KMS-11 (cell line): ENCODE measurements around the gene NDUFAF3.

Source experiments
- H2AFZ ChIP-seq: fragments of 200-600 bp; sonication (generic); 2 replicates; pipeline ENCODE4 v1.6.1; 2016; ENCODE audit warnings: antibody characterized with exemption, mixed run types, low read depth
- H3K27ac ChIP-seq: fragments of 200-600 bp; sonication (generic); 2 replicates; pipeline ENCODE4 v1.6.1; 2016; ENCODE audit warnings: mild to moderate bottlenecking, mixed run types
- H3K27me3 ChIP-seq: fragments of 200-600 bp; sonication (generic); 2 replicates; pipeline ENCODE4 v1.6.1; 2017; ENCODE audit warnings: mild to moderate bottlenecking, low read depth, mixed run types, moderate library complexity; ENCODE audit not compliant: insufficient read depth
- H3K36me3 ChIP-seq: fragments of 200-600 bp; sonication (generic); 2 replicates; pipeline ENCODE4 v1.6.1; 2017; ENCODE audit warnings: mild to moderate bottlenecking, mixed run types; ENCODE audit not compliant: insufficient read depth
- H3K4me1 ChIP-seq: fragments of 200-600 bp; sonication (generic); 2 replicates; pipeline ENCODE4 v1.6.1; 2016; ENCODE audit warnings: mild to moderate bottlenecking, low read depth, mixed run types; ENCODE audit not compliant: poor library complexity, severe bottlenecking
- H3K4me2 ChIP-seq: fragments of 200-600 bp; sonication (generic); 2 replicates; pipeline ENCODE4 v1.7.0; 2016; ENCODE audit warnings: mild to moderate bottlenecking, mixed run types
- H3K4me3 ChIP-seq: fragments of 200-600 bp; sonication (generic); IDR thresholded peaks from 2 replicates; pipeline ENCODE4 v1.6.1; 2017; ENCODE audit warnings: low read depth, low read length, mixed read lengths; ENCODE audit not compliant: insufficient read depth
- H3K79me2 ChIP-seq: fragments of 200-600 bp; sonication (generic); 2 replicates; pipeline ENCODE4 v1.6.1; 2016; ENCODE audit warnings: low read depth, mixed run types; ENCODE audit not compliant: insufficient read depth
- H3K9ac ChIP-seq: fragments of 200-600 bp; sonication (generic); 2 replicates; pipeline ENCODE4 v1.6.1; 2016; ENCODE audit warnings: mild to moderate bottlenecking, mixed run types
- H4K20me1 ChIP-seq: fragments of 200-600 bp; sonication (generic); 2 replicates; pipeline ENCODE4 v1.6.1; 2016; ENCODE audit warnings: mild to moderate bottlenecking, mixed run types; ENCODE audit not compliant: insufficient read depth
- CTCF ChIP-seq: fragments of 200-600 bp; sonication (generic); conservative IDR thresholded peaks from 2 replicates; pipeline ENCODE4 v1.6.1; 2017; ENCODE audit warnings: low read depth, mild to moderate bottlenecking, antibody characterized with exemption, low read length, moderate library complexity, mixed read lengths

Gene NDUFAF3

GRCh38 chr3:49016414-49017228 is 5.3 kb upstream of the NDUFAF3 start:
- Histone ChIP-seq H3K27ac (no peak overlapping the region), H3K27me3 (no peaks in the 10 kb centered on the region), H3K4me1 (peaks cover 13% of the 10 kb centered on the region), H3K4me3 (no peak overlapping the region), H4K20me1 (no peaks in the 10 kb centered on the region), H2AFZ (no peak overlapping the region), H3K36me3 (no peaks in the 10 kb centered on the region), H3K4me2 (peak overlapping the region; percentile 53; the same call in 1 of the 2 replicates), H3K79me2 (peaks cover 8% of the 10 kb centered on the region; the same call in 1 of the 2 replicates), H3K9ac (no peak overlapping the region)
- TF ChIP-seq CTCF, result no peak

- TF ChIP-seq CTCF, result no peak
- peak overlapping the region; percentile 30; the same call in 1 of the 2 replicates for H2AFZ ChIP-seq
- H3K27me3 ChIP-seq, result no peaks in the 10 kb centered on the region
- H4K20me1 ChIP-seq, result no peaks in the 10 kb centered on the region
- H3K4me3 ChIP-seq, result no peak overlapping the region
- H3K9ac ChIP-seq, result no peak overlapping the region; the same call in 1 of the 2 replicates
- peak overlapping the region; percentile 53 for H3K4me2 ChIP-seq
- no peak overlapping the region for H3K27ac ChIP-seq
- H3K36me3 ChIP-seq, result no peaks in the 10 kb centered on the region
- peaks cover 10% of the 10 kb centered on the region; the same call in 1 of the 2 replicates for H3K79me2 ChIP-seq
- H3K4me1 ChIP-seq, result peaks cover 13% of the 10 kb centered on the region
Observed at GRCh38 chr3:49017229-49017970, 4.5 kb upstream of the NDUFAF3 start.

- Histone ChIP-seq H3K4me1 (peaks cover 15% of the 10 kb centered on the region), H2AFZ (peak within 1 kb of the TSS; percentile 30; the same call in 1 of the 2 replicates), H4K20me1 (no peaks in the 10 kb centered on the region), H3K36me3 (no peaks in the 10 kb centered on the region), H3K4me3 (no peak within 1 kb of the TSS), H3K79me2 (peaks cover 17% of the 10 kb centered on the region; the same call in 1 of the 2 replicates), H3K27me3 (no peaks in the 10 kb centered on the region), H3K9ac (peak within 1 kb of the TSS; percentile 37; the same call in 1 of the 2 replicates), H3K4me2 (peak within 1 kb of the TSS; percentile 76), H3K27ac (peak within 1 kb of the TSS; percentile 9; the same call in 1 of the 2 replicates)
- no peak for TF ChIP-seq CTCF
Observed at GRCh38 chr3:49017971-49018706, 3.8 kb upstream of the NDUFAF3 start, which contains the start of gene DALRD3. DALRD3 (minus strand) TSS chr3:49018580; CDS start chr3:49018564, 16 bp downstream.

GRCh38 chr3:49018707-49019006 is 3.3 kb upstream of the NDUFAF3 start:
- H3K9ac ChIP-seq, result peak overlapping the region; percentile 37; the same call in 1 of the 2 replicates
- peaks cover 21% of the 10 kb centered on the region; the same call in 1 of the 2 replicates for H3K79me2 ChIP-seq
- H3K4me1 ChIP-seq, result peaks cover 18% of the 10 kb centered on the region
- H4K20me1 ChIP-seq, result no peaks in the 10 kb centered on the region
- peak overlapping the region; percentile 9; the same call in 1 of the 2 replicates for H3K27ac ChIP-seq
- no peak overlapping the region for H3K4me3 ChIP-seq
- H3K4me2 ChIP-seq, result peak overlapping the region; percentile 76; the same call in 1 of the 2 replicates
- H3K36me3 ChIP-seq, result no peaks in the 10 kb centered on the region
- peak overlapping the region; percentile 30; the same call in 1 of the 2 replicates for H2AFZ ChIP-seq
- no peaks in the 10 kb centered on the region for H3K27me3 ChIP-seq
- no peak for TF ChIP-seq CTCF
